Measurements from ENCODE around the gene PFDN1.

GRCh38 chr5:140282266-140282665 lies 20.6 kb downstream of the PFDN1 start:
- TF ChIP-seq CTCF (IDR thresholded peaks at IDR 0.05) (no peak), POLR2A (IDR thresholded peaks at IDR 0.05) (no peak), POLR2AphosphoS5 (IDR thresholded peaks at IDR 0.05) (no peak), EP300 (IDR thresholded peaks at IDR 0.05) (no peak)
